Nephron (organoid): Measurements from ENCODE around the gene HOMEZ.
"Not testable (repeated sequence)": the region's sequence is repeated elsewhere in the genome, so short reads cannot be mapped to it uniquely, and the experiment has no call there.

Source experiments
- H3K27ac Mint-ChIP-seq, 3 experiments: 2 replicates each; pipeline ENCODE4 v1.8.0; 2020; ENCODE audit warnings: mixed read lengths in 3 of 3, mild to moderate bottlenecking in 2 of 3, moderate library complexity in 1 of 3
- H3K27me3 Mint-ChIP-seq: 2 replicates; pipeline ENCODE4 v1.8.0; 2021; ENCODE audit warnings: low read depth, mild to moderate bottlenecking, moderate library complexity, mixed read lengths
- H3K36me3 Mint-ChIP-seq: 2 replicates; pipeline ENCODE4 v1.8.0; 2020; ENCODE audit warnings: low read depth, mixed read lengths
- H3K4me1 Mint-ChIP-seq: 2 replicates; pipeline ENCODE4 v1.8.0; 2020; ENCODE audit warnings: mixed read lengths
- H3K4me3 Mint-ChIP-seq, 3 experiments: 2 replicates each; pipeline ENCODE4 v1.8.0; 2020; ENCODE audit warnings: mild to moderate bottlenecking in 3 of 3, mixed read lengths in 3 of 3, moderate library complexity in 2 of 3
- H3K9me3 Mint-ChIP-seq: 2 replicates; pipeline ENCODE4 v1.8.0; 2020; ENCODE audit warnings: mixed read lengths
- TF ChIP-seq, protein P1 (sequence below), 3 experiments: fragments of 200-600 bp; sonication (generic); IDR thresholded peaks; one replicate each; pipeline ENCODE4 v1.5.0; 2021; ENCODE audit warnings: antibody characterized with exemption in 3 of 3; ENCODE audit not compliant: unreplicated experiment in 3 of 3

HOMEZ gene

DNA sequence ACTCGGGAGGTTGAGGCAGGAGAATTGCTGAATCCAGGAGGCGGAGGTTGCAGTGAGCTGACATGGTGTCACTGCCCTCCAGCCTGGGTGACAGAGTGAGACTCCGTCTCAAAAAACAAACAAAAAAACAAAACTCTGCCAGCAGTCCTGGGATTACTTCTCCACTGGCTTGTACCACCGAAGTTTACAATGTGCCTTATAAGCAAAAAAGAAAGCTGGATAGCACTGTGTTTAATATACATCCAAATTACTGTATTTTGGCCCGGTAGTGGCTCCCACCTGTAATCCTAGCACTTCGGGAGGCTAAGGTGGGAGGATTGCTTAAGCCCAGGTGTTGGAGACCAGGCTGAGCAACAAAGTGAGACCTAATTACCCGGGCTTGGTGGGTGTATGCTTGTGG, 16.7 kb downstream of the HOMEZ start:
- no peaks in the 10 kb centered on the region for H3K4me1 Mint-ChIP-seq
- no peaks in the 10 kb centered on the region for H3K36me3 Mint-ChIP-seq
- H3K9me3 Mint-ChIP-seq, result no peaks in the 10 kb centered on the region
- H3K27me3 Mint-ChIP-seq, result no peaks in the 10 kb centered on the region
- H3K27ac Mint-ChIP-seq, result no peak overlapping the region
- H3K4me3 Mint-ChIP-seq, result no peak overlapping the region
- TF ChIP-seq, protein P1, sequence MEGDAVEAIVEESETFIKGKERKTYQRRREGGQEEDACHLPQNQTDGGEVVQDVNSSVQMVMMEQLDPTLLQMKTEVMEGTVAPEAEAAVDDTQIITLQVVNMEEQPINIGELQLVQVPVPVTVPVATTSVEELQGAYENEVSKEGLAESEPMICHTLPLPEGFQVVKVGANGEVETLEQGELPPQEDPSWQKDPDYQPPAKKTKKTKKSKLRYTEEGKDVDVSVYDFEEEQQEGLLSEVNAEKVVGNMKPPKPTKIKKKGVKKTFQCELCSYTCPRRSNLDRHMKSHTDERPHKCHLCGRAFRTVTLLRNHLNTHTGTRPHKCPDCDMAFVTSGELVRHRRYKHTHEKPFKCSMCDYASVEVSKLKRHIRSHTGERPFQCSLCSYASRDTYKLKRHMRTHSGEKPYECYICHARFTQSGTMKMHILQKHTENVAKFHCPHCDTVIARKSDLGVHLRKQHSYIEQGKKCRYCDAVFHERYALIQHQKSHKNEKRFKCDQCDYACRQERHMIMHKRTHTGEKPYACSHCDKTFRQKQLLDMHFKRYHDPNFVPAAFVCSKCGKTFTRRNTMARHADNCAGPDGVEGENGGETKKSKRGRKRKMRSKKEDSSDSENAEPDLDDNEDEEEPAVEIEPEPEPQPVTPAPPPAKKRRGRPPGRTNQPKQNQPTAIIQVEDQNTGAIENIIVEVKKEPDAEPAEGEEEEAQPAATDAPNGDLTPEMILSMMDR (IDR thresholded peaks at IDR 0.05; ENCODE audit: unreplicated experiment in 3 of 3), result no peak

DNA sequence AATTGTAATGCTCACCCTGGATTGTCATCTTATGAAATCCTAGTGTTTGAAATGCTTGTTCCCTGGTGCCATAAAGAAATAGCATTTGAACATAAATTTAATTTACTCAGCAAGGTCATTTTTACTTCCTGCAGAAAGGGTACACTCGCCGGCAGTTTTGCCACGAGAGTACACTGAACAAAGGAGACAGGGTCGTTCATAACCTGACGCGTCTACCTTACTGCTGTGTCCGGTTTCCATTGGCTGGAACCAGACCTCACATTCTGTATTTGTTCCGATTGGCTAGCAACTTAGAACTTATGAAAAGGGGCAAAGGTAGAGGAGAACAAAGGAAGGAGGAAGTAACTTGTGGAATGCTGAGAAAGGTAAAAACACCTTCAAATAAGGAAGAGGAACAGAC, 25.1 kb downstream of the HOMEZ start:
- not testable (repeated sequence) for H3K27me3 Mint-ChIP-seq, H3K4me3 Mint-ChIP-seq, H3K4me1 Mint-ChIP-seq, H3K36me3 Mint-ChIP-seq, H3K9me3 Mint-ChIP-seq
- H3K27ac Mint-ChIP-seq, result peak overlapping the region; percentile 2 to 89 (median 36)

DNA sequence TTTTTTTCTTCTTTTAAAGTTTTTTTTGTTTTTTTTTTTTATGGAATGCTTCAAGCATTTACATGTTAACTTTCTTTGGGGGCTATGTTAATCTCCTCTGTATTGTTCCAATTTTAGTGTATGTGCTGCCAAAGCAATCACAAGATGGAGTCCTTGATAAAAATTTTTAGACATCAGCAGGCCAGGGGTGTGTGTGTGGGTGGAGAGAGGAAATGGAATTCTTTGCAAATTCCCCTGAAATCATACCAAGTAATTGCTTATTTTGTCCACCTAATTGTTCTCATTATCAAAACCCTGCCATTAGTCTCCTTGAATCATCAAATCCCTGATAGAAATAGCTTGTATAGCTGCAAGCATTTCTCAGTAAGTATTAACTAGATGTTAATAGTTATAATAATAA, 26.5 kb downstream of the HOMEZ start:
- TF ChIP-seq, protein P1 (IDR thresholded peaks at IDR 0.05; ENCODE audit: unreplicated experiment in 3 of 3), result no peak
- peak overlapping the region; percentile 14 to 79 (median 20) for H3K27ac Mint-ChIP-seq
- peaks cover 5% of the 10 kb centered on the region for H3K4me1 Mint-ChIP-seq
- H3K4me3 Mint-ChIP-seq, result no peak overlapping the region
- H3K27me3 Mint-ChIP-seq, result peaks cover 4% of the 10 kb centered on the region
- no peaks in the 10 kb centered on the region for H3K36me3 Mint-ChIP-seq
- no peaks in the 10 kb centered on the region for H3K9me3 Mint-ChIP-seq

DNA sequence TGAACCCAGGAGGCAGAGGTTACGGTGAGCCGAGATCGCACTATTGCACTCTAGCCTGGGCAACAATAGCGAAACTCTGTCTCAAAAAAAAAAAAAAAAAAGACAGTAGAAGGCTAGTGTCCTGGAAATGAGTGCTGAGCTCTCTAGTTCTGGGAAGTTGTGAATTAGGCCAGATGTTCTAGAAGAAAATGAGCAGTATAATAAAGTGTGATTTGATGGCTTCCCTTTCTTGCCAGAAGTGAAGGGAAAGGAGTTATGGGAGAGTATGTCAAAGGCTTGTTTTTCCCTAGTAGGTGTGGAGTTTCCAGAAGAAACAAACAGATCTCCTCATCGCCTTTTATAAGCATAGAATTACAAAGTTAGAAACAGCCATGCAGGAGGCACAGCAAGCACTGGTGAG, 27.7 kb downstream of the HOMEZ start:
- no peaks in the 10 kb centered on the region for H3K36me3 Mint-ChIP-seq
- TF ChIP-seq, protein P1 (IDR thresholded peaks at IDR 0.05; ENCODE audit: unreplicated experiment in 3 of 3), result no peak
- H3K27me3 Mint-ChIP-seq, result peaks cover 2% of the 10 kb centered on the region
- H3K27ac Mint-ChIP-seq, result peak overlapping the region; percentile 42 to 76 (median 59)
- peaks cover 5% of the 10 kb centered on the region for H3K4me1 Mint-ChIP-seq
- H3K9me3 Mint-ChIP-seq, result no peaks in the 10 kb centered on the region
- no peak overlapping the region for H3K4me3 Mint-ChIP-seq

DNA sequence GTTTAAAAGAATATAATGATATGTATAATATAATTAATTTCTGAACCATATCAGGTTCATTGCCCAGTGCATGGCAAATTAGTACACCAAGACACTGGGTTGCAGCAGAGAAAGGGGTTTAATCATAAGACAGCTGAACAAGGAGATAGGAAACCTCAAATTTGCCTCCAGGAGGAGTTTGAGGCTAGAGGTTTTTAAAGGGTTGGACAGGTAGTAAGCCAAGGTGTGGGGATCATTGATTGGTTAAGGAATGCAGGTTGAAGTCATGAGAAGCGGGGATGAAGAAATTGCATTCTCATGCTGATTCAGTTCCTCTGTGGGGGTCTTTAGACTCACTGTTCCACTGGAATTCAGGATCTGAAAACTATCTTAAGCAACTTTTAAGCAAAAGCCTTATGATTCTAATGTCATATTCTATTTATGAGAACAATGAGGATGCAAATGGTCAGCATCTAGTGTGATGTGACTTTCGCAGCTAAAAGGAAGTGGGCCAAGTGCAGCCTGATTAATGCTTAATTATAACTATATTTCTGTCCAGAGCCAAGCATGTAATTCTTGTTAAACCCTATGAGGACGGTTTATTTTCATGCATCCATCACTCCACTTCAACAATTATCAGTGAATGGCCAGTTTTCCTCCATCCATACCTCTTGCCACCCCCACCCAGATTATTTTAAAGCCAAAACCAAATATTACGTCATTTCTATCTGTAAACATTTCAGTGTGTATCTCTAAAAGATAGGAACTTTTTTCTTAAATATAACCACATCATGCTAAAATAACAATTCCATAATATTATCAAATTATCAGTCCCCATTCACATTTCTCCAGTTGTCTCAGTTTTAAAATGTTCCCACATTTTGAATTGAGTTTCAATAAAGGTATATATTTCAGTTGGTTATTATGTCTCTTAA, 33.3 kb downstream of the HOMEZ start:
- Mint-ChIP-seq H3K9me3 (no peaks in the 10 kb centered on the region), H3K27ac (no peak overlapping the region), H3K4me1 (no peaks in the 10 kb centered on the region), H3K36me3 (no peaks in the 10 kb centered on the region), H3K27me3 (peaks cover 14% of the 10 kb centered on the region), H3K4me3 (no peak overlapping the region)
- TF ChIP-seq, protein P1 (IDR thresholded peaks at IDR 0.05; ENCODE audit: unreplicated experiment in 3 of 3), result no peak

DNA sequence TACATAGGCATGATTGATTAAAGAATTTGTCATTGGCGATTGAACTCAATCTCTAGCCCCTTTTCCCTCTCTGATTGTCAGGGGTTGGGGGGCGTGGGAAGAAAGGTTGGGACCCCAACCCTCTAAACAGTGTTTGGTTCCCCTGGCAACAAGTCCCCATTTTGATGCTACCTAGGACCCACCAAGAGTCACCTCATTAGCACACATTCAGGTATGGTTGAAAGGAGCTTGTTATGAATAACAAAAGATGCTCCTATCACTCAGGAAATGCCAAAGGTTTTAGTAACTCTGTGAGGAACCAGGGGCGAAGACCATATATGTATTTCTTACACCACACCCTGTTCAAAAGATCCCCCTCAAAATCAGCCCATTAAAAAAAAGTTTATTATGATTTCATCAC, 33.9 kb downstream of the HOMEZ start:
- Mint-ChIP-seq H3K9me3 (no peaks in the 10 kb centered on the region), H3K4me3 (no peak overlapping the region), H3K27ac (peak overlapping the region in 1 of 3 experiments; percentile 49), H3K27me3 (peaks cover 14% of the 10 kb centered on the region), H3K36me3 (no peaks in the 10 kb centered on the region), H3K4me1 (no peaks in the 10 kb centered on the region)
- TF ChIP-seq, protein P1 (IDR thresholded peaks at IDR 0.05; ENCODE audit: unreplicated experiment in 3 of 3), result no peak
